H9 (cell line): ENCODE measurements around the gene TOPORS. TPM values are rescaled to one million over a fixed set of nuclear protein-coding genes. Genes with fewer than 3 reads are reported as not detected.

Source experiments
- DNase-seq: peaks from one replicate; pipeline ENCODE4 v3.0.0-alpha.2; 2017
- H2AFZ ChIP-seq: one replicate; pipeline ENCODE4 v1.6.1; 2013; ENCODE audit warnings: mild to moderate bottlenecking, low read length, control low read depth, moderate library complexity
- H2AK5ac ChIP-seq: 2 replicates; pipeline ENCODE4 v1.6.1; 2013; ENCODE audit warnings: low read length, control low read depth, mixed read lengths; ENCODE audit not compliant: insufficient read length
- H2BK120ac ChIP-seq: one replicate; pipeline ENCODE4 v1.6.1; 2013; ENCODE audit warnings: low read depth, mild to moderate bottlenecking, low read length, control low read depth, inconsistent platforms; ENCODE audit not compliant: poor library complexity, severe bottlenecking
- H2BK12ac ChIP-seq: 2 replicates; pipeline ENCODE4 v1.6.1; 2013; ENCODE audit warnings: low read length, control low read depth, mixed read lengths, low read depth; ENCODE audit not compliant: insufficient read length
- H2BK15ac ChIP-seq: 2 replicates; pipeline ENCODE4 v1.6.1; 2013; ENCODE audit warnings: low read depth, low read length, control low read depth
- H2BK20ac ChIP-seq: one replicate; pipeline ENCODE4 v1.6.1; 2013; ENCODE audit warnings: low read depth, mild to moderate bottlenecking, low read length, control low read depth, inconsistent platforms; ENCODE audit not compliant: poor library complexity, severe bottlenecking
- H2BK5ac ChIP-seq: 2 replicates; pipeline ENCODE4 v1.6.1; 2013; ENCODE audit warnings: low read length, control low read depth, mixed read lengths; ENCODE audit not compliant: insufficient read length
- H3K14ac ChIP-seq: 2 replicates; pipeline ENCODE4 v1.6.1; 2013; ENCODE audit warnings: low read length, control low read depth; ENCODE audit not compliant: insufficient read depth
- H3K18ac ChIP-seq: 2 replicates; pipeline ENCODE4 v1.6.1; 2013; ENCODE audit warnings: low read depth, mild to moderate bottlenecking, mixed read lengths, low read length, control low read depth; ENCODE audit not compliant: insufficient read length
- H3K23ac ChIP-seq: 2 replicates; pipeline ENCODE4 v1.6.1; 2013; ENCODE audit warnings: low read length, control low read depth, mixed read lengths, low read depth; ENCODE audit not compliant: insufficient read length
- H3K23me2 ChIP-seq: 2 replicates; pipeline ENCODE4 v1.6.1; 2013; ENCODE audit warnings: low read depth, mild to moderate bottlenecking, mixed read lengths, low read length, control low read depth; ENCODE audit not compliant: insufficient read length, poor library complexity, severe bottlenecking
- H3K27ac ChIP-seq: 2 replicates; pipeline ENCODE4 v1.5.1; 2013; ENCODE audit warnings: low read length, control low read depth, mixed read lengths, low read depth; ENCODE audit not compliant: insufficient read length
- H3K27me3 ChIP-seq: 2 replicates; pipeline ENCODE4 v1.6.1; 2013; ENCODE audit warnings: low read length, control low read depth, inconsistent platforms; ENCODE audit not compliant: insufficient read depth
- H3K4ac ChIP-seq: 2 replicates; pipeline ENCODE4 v1.6.1; 2013; ENCODE audit warnings: low read depth, mild to moderate bottlenecking, control low read depth, inconsistent platforms, low read length, moderate library complexity
- H3K4me1 ChIP-seq: 2 replicates; pipeline ENCODE4 v1.6.1; 2013; ENCODE audit warnings: low read length, control low read depth, inconsistent platforms; ENCODE audit not compliant: insufficient read depth
- H3K4me2 ChIP-seq: 2 replicates; pipeline ENCODE4 v1.6.1; 2013; ENCODE audit warnings: low read length, control low read depth, mixed read lengths; ENCODE audit not compliant: insufficient read length, insufficient read depth
- H3K56ac ChIP-seq: 2 replicates; pipeline ENCODE4 v1.6.1; 2013; ENCODE audit warnings: low read depth, mild to moderate bottlenecking, mixed read lengths, low read length, control low read depth; ENCODE audit not compliant: insufficient read length
- H3K79me1 ChIP-seq: 2 replicates; pipeline ENCODE4 v1.6.1; 2013; ENCODE audit warnings: low read depth, mild to moderate bottlenecking, moderate library complexity, low read length, control low read depth, inconsistent platforms; ENCODE audit not compliant: insufficient read depth, poor library complexity, severe bottlenecking
- H3K79me2 ChIP-seq: 2 replicates; pipeline ENCODE4 v1.6.1; 2013; ENCODE audit warnings: low read length, control low read depth, inconsistent platforms; ENCODE audit not compliant: insufficient read depth
- H3K9ac ChIP-seq: 2 replicates; pipeline ENCODE4 v1.6.1; 2013; ENCODE audit warnings: low read length, control low read depth, mixed read lengths; ENCODE audit not compliant: insufficient read length; ENCODE audit errors: extremely low read depth
- H3K9me3 ChIP-seq: one replicate; pipeline ENCODE4 v1.6.1; 2013; ENCODE audit warnings: low read depth, low read length, inconsistent platforms; ENCODE audit not compliant: control insufficient read depth
- H3T11ph ChIP-seq: one replicate; pipeline ENCODE4 v1.6.1; 2013; ENCODE audit warnings: mild to moderate bottlenecking, low read length, control low read depth, inconsistent platforms
- H4K20me1 ChIP-seq: one replicate; pipeline ENCODE4 v1.6.1; 2013; ENCODE audit not compliant: control insufficient read depth, insufficient read length, insufficient read depth
- H4K5ac ChIP-seq: 2 replicates; pipeline ENCODE4 v1.6.1; 2013; ENCODE audit warnings: low read depth, mild to moderate bottlenecking, mixed read lengths, low read length, control low read depth; ENCODE audit not compliant: insufficient read length
- H4K8ac ChIP-seq: replicated peaks from 2 replicates; pipeline ENCODE4 v1.6.1; 2013; ENCODE audit warnings: low read length, control low read depth, mixed read lengths, low read depth; ENCODE audit not compliant: insufficient read length
- H4K91ac ChIP-seq: 2 replicates; pipeline ENCODE4 v1.6.1; 2013; ENCODE audit warnings: low read depth, mild to moderate bottlenecking, moderate library complexity, mixed read lengths, low read length, control low read depth; ENCODE audit not compliant: insufficient read length
- H3K27ac Mint-ChIP-seq, 3 experiments: 2 replicates in 2 of 3; 3 replicates in 1 of 3; pipeline ENCODE4 v1.8.0; 2020 to 2021; ENCODE audit warnings: mixed read lengths in 3 of 3, mild to moderate bottlenecking in 1 of 3, moderate library complexity in 1 of 3
- H3K27me3 Mint-ChIP-seq: 2 replicates; pipeline ENCODE4 v1.8.0; 2021; ENCODE audit warnings: low read depth, mild to moderate bottlenecking, moderate library complexity, mixed read lengths
- H3K36me3 Mint-ChIP-seq, 3 experiments: 2 replicates in 2 of 3; 3 replicates in 1 of 3; pipeline ENCODE4 v1.8.0; 2020 to 2021; ENCODE audit warnings: low read depth in 3 of 3, mixed read lengths in 3 of 3; ENCODE audit not compliant: insufficient read depth in 1 of 3
- H3K4me1 Mint-ChIP-seq, 2 experiments: 2 replicates each; pipeline ENCODE4 v1.8.0; 2020; ENCODE audit warnings: mixed read lengths in 2 of 2
- H3K4me3 Mint-ChIP-seq, 2 experiments: 2 replicates in 1 of 2; 3 replicates in 1 of 2; pipeline ENCODE4 v1.8.0; 2020 to 2021; ENCODE audit warnings: mild to moderate bottlenecking in 2 of 2, mixed read lengths in 2 of 2, moderate library complexity in 1 of 2
- H3K9me3 Mint-ChIP-seq, 2 experiments: 2 replicates in 1 of 2; 3 replicates in 1 of 2; pipeline ENCODE4 v1.8.0; 2020; ENCODE audit warnings: mild to moderate bottlenecking in 2 of 2, mixed read lengths in 2 of 2, moderate library complexity in 1 of 2
- WGBS: extraction: QIAGEN DNeasy Blood & Tissue Kit; methylation state at CpG from one replicate; pipeline ENCODE4 v1.1.7; 2013; ENCODE audit warnings: missing lambda C conversion rate, low lambda C conversion rate, mixed read lengths; ENCODE audit not compliant: insufficient read length; ENCODE audit errors: extremely low coverage; 5-methylcytosine and 5-hydroxymethylcytosine counted together
- total RNA-seq: library from RNA; stranded (reverse); gene quantifications from 2 replicates; pipeline ENCODE4 v1.2.1, GENCODE V29; 2021
- TF ChIP-seq, protein P1 (sequence below): fragments of 200-600 bp; sonication (generic); conservative IDR thresholded peaks from 3 replicates; pipeline ENCODE4 v1.8.0; 2021; ENCODE audit warnings: antibody characterized with exemption, mild to moderate bottlenecking

Gene TOPORS
- total RNA-seq, 1 experiment from 2014 or later: 31.9 TPM

GRCh38 chr9:32590898-32591297 lies 38.5 kb upstream of the TOPORS start:
- H3K9ac ChIP-seq: no peak overlapping the region
- H3K79me2 ChIP-seq: no peaks in the 10 kb centered on the region
- H3T11ph ChIP-seq: no peak overlapping the region
- H3K27ac ChIP-seq: no peak overlapping the region
- H2AFZ ChIP-seq: no peak overlapping the region
- H2BK20ac ChIP-seq: no peak overlapping the region
- no peak overlapping the region for H4K8ac ChIP-seq
- H4K5ac ChIP-seq: no peak overlapping the region
- Mint-ChIP-seq H3K27me3 (peaks cover under 1% of the 10 kb centered on the region), H3K4me1 (no peaks in the 10 kb centered on the region), H3K9me3 (peaks cover 1 to 10% of the 10 kb centered on the region in 2 experiments; a peak in 3 of 5 replicates), H3K36me3 (no peaks in the 10 kb centered on the region), H3K27ac (no peak overlapping the region), H3K4me3 (no peak overlapping the region)
- TF ChIP-seq, protein P1, sequence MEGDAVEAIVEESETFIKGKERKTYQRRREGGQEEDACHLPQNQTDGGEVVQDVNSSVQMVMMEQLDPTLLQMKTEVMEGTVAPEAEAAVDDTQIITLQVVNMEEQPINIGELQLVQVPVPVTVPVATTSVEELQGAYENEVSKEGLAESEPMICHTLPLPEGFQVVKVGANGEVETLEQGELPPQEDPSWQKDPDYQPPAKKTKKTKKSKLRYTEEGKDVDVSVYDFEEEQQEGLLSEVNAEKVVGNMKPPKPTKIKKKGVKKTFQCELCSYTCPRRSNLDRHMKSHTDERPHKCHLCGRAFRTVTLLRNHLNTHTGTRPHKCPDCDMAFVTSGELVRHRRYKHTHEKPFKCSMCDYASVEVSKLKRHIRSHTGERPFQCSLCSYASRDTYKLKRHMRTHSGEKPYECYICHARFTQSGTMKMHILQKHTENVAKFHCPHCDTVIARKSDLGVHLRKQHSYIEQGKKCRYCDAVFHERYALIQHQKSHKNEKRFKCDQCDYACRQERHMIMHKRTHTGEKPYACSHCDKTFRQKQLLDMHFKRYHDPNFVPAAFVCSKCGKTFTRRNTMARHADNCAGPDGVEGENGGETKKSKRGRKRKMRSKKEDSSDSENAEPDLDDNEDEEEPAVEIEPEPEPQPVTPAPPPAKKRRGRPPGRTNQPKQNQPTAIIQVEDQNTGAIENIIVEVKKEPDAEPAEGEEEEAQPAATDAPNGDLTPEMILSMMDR: no peak
- H2AK5ac ChIP-seq: no peak overlapping the region
- no peaks in the 10 kb centered on the region for H3K79me1 ChIP-seq
- H3K56ac ChIP-seq: no peak overlapping the region
- no CpG with 5 or more reads among the region's 1 CpG for WGBS
- H3K9me3 ChIP-seq: no peaks in the 10 kb centered on the region
- no peak overlapping the region for H3K4ac ChIP-seq
- H3K4me2 ChIP-seq: no peak overlapping the region
- H2BK120ac ChIP-seq: no peak overlapping the region
- no peak overlapping the region for H2BK15ac ChIP-seq
- H3K4me1 ChIP-seq: no peaks in the 10 kb centered on the region
- H3K27me3 ChIP-seq: no peaks in the 10 kb centered on the region
- H4K91ac ChIP-seq: no peak overlapping the region
- H2BK5ac ChIP-seq: no peak overlapping the region
- H4K20me1 ChIP-seq: no peaks in the 10 kb centered on the region
- H3K23me2 ChIP-seq: no peaks in the 10 kb centered on the region
- no peak overlapping the region for H3K14ac ChIP-seq
- no peak overlapping the region for H3K18ac ChIP-seq
- H2BK12ac ChIP-seq: no peak overlapping the region
- no peak for DNase-seq
- no peak overlapping the region for H3K23ac ChIP-seq
